Aorta (tissue), 5 donors: ENCODE data around the gene PLK3. TPM values are rescaled to one million over a fixed set of nuclear protein-coding genes. Genes with fewer than 3 reads are reported as not detected.

ENCODE experiments used
- ATAC-seq: fragments of 200-7000 bp; cut with Tn5 transposase; one replicate; pipeline ENCODE4 v1.9.1; 2022; ENCODE audit warnings: moderate library complexity; ENCODE audit not compliant: low FRiP score
- DNase-seq, 2 donors: peaks; one replicate each; pipeline ENCODE4 v3.0.0-alpha.2; 2020
- H3K27ac ChIP-seq, 2 donors: one replicate each; pipeline ENCODE4 v1.5.1; 2013; ENCODE audit warnings: low read length in 2 of 2, mild to moderate bottlenecking in 2 of 2, moderate library complexity in 2 of 2, control low read depth in 1 of 2, inconsistent platforms in 1 of 2, low read depth in 1 of 2
- H3K27me3 ChIP-seq, 2 donors: one replicate each; pipeline ENCODE4 v1.6.1; 2013; ENCODE audit warnings: control low read depth in 1 of 2, low read length in 1 of 2, mild to moderate bottlenecking in 1 of 2, moderate library complexity in 1 of 2; ENCODE audit not compliant: insufficient read depth in 2 of 2, control insufficient read depth in 1 of 2
- H3K36me3 ChIP-seq, 2 donors: one replicate each; pipeline ENCODE4 v1.6.1; 2013; ENCODE audit warnings: control low read depth in 1 of 2, low read length in 1 of 2, mild to moderate bottlenecking in 1 of 2; ENCODE audit not compliant: insufficient read depth in 2 of 2, control insufficient read depth in 1 of 2
- H3K4me1 ChIP-seq, 2 donors: one replicate each; pipeline ENCODE4 v1.6.1; 2013; ENCODE audit warnings: low read length in 2 of 2, control low read depth in 1 of 2, mild to moderate bottlenecking in 1 of 2, moderate library complexity in 1 of 2; ENCODE audit not compliant: insufficient read depth in 2 of 2, control insufficient read depth in 1 of 2
- H3K4me3 ChIP-seq, 2 donors: one replicate each; pipeline ENCODE4 v1.5.1; 2013; ENCODE audit warnings: low read length in 2 of 2, control low read depth in 1 of 2, mild to moderate bottlenecking in 1 of 2
- H3K9me3 ChIP-seq: one replicate; pipeline ENCODE4 v1.6.1; 2013; ENCODE audit warnings: mild to moderate bottlenecking, low read length; ENCODE audit not compliant: control insufficient read depth
- WGBS, 2 donors: extraction: QIAGEN DNeasy Blood & Tissue Kit; methylation state at CpG; one replicate each; pipeline ENCODE4 v1.1.7; 2013; 5-methylcytosine and 5-hydroxymethylcytosine counted together
- intact Hi-C, 2 donors: fragments of 100-400 bp; cut with DNase I; formaldehyde crosslinking; loops; one replicate each; pipeline versions ENCODE4 v1.14.2 to v1.15.0; 2022
- polyA plus RNA-seq, 2 donors: library from polyadenylated mRNA; stranded (reverse); fragments of 200-250 nt; gene quantifications; one replicate each; pipeline ENCODE4 v1.2.3, GENCODE V29; 2013
- total RNA-seq, 2 donors: library from RNA; stranded (reverse); fragmentation: NEBNext Ultra II Directional; extraction: Animal tissue kit (Norgen Biotek cat#: 25700); gene quantifications; one replicate each; pipeline ENCODE4 v1.2.1, GENCODE V29; 2021
- donor health status: healthy with polysubstance abuse.
- donor health status: Bipolar disorder and iron deficiency.
- donor health status: DM: no; HTN: no; CAD: no.
- donor health status: DM: no; HTN: no; CAD: no.
- donor health status: DM: yes; HTN: yes; CAD: no.

PLK3 gene
- total and polyA plus RNA-seq, 4 donors: 16.2 to 84.3 (median 51.0) TPM

GRCh38 chr1:44842486-44842861, 42.3 kb downstream of the PLK3 start:
- DNase-seq: no peak
- intact Hi-C loops: loop anchor here in 1 of 2 donors (5.0 kb wide), 1 partner anchor 460 kb away; no protein-coding TSS in a partner anchor
- Histone ChIP-seq H3K27me3 (no peaks in the 10 kb centered on the region), H3K4me1 (no peaks in the 10 kb centered on the region), H3K4me3 (peak overlapping the region; percentile 27 to 76), H3K27ac (no peak overlapping the region), H3K9me3 (no peaks in the 10 kb centered on the region), H3K36me3 (no peaks in the 10 kb centered on the region)
- WGBS, 2 donors: 64% methylated on average over 16 of the region's 16 CpGs
- ATAC-seq: peak; percentile 29

GRCh38 chr1:44842862-44843655, 42.9 kb downstream of the PLK3 start, which contains the start of gene PTCH2:
TSS of gene PTCH2 (minus strand) at chr1:44843253. CDS start at chr1:44842932, 321 bp downstream.
- Histone ChIP-seq H3K4me3 (peak within 1 kb of the TSS; percentile 27 to 76), H3K9me3 (no peaks in the 10 kb centered on the region), H3K36me3 (no peaks in the 10 kb centered on the region), H3K4me1 (no peaks in the 10 kb centered on the region), H3K27me3 (no peaks in the 10 kb centered on the region), H3K27ac (no peak within 1 kb of the TSS)
- intact Hi-C loops: loop anchor here in 1 of 2 donors (5.0 kb wide), 1 partner anchor 459 kb away; no protein-coding TSS in a partner anchor
- DNase-seq: peak; percentile 82 to 93
- peak; percentile 87 for ATAC-seq
- WGBS, 2 donors: 1% methylated on average over 51 to 72 of the region's 72 CpGs

GRCh38 chr1:44846985-44847384, 46.8 kb downstream of the PLK3 start:
- no peaks in the 10 kb centered on the region for H3K36me3 ChIP-seq
- 69% methylated on average over 1 of the region's 1 CpG for WGBS, 2 donors
- no peak overlapping the region for H3K27ac ChIP-seq
- no peaks in the 10 kb centered on the region for H3K4me1 ChIP-seq
- no peaks in the 10 kb centered on the region for H3K9me3 ChIP-seq
- DNase-seq (no peak), ATAC-seq (no peak)
- H3K4me3 ChIP-seq: no peak overlapping the region
- intact Hi-C loops: no loop called here
- H3K27me3 ChIP-seq: no peaks in the 10 kb centered on the region

GRCh38 chr1:44847845-44848244, 47.7 kb downstream of the PLK3 start:
- H3K27me3 ChIP-seq: no peaks in the 10 kb centered on the region
- no peak overlapping the region for H3K27ac ChIP-seq
- no peaks in the 10 kb centered on the region for H3K4me1 ChIP-seq
- intact Hi-C loops: no loop called here
- H3K36me3 ChIP-seq: no peaks in the 10 kb centered on the region
- ATAC-seq: no peak
- H3K4me3 ChIP-seq: no peak overlapping the region
- DNase-seq: no peak
- no peaks in the 10 kb centered on the region for H3K9me3 ChIP-seq
- WGBS, 2 donors: 73% methylated on average over 1 of the region's 1 CpG

GRCh38 chr1:44848456-44849181, 48.4 kb downstream of the PLK3 start:
- ATAC-seq: no peak
- intact Hi-C loops: no loop called here
- no peak for DNase-seq
- Histone ChIP-seq H3K27ac (no peak overlapping the region), H3K36me3 (no peaks in the 10 kb centered on the region), H3K4me3 (no peak overlapping the region), H3K27me3 (no peaks in the 10 kb centered on the region), H3K9me3 (no peaks in the 10 kb centered on the region), H3K4me1 (no peaks in the 10 kb centered on the region)
- 80 to 86% methylated on average over 7 of the region's 7 CpGs for WGBS, 2 donors

- H3K36me3 ChIP-seq: no peaks in the 10 kb centered on the region
- no peak overlapping the region for H3K27ac ChIP-seq
- H3K4me1 ChIP-seq: no peaks in the 10 kb centered on the region
- no peak overlapping the region for H3K4me3 ChIP-seq
- WGBS, 2 donors: 85 to 89% methylated on average over 2 of the region's 2 CpGs
- ATAC-seq: no peak
- intact Hi-C loops: no loop called here
- H3K27me3 ChIP-seq: no peaks in the 10 kb centered on the region
- DNase-seq: no peak
- H3K9me3 ChIP-seq: no peaks in the 10 kb centered on the region
These were observed 49.5 kb downstream of the PLK3 start for GRCh38 chr1:44849575-44850132.

- H3K4me3 ChIP-seq: no peak overlapping the region
- H3K4me1 ChIP-seq: no peaks in the 10 kb centered on the region
- H3K27me3 ChIP-seq: no peaks in the 10 kb centered on the region
- WGBS, 2 donors: 96 to 99% methylated on average over 1 of the region's 1 CpG
- DNase-seq: no peak
- ATAC-seq: no peak
- no peaks in the 10 kb centered on the region for H3K36me3 ChIP-seq
- no peak overlapping the region for H3K27ac ChIP-seq
- no peaks in the 10 kb centered on the region for H3K9me3 ChIP-seq
- intact Hi-C loops: no loop called here
These were observed 51.1 kb downstream of the PLK3 start for GRCh38 chr1:44851308-44851707.

GRCh38 chr1:44853201-44853600, 53.0 kb downstream of the PLK3 start:
- DNase-seq (no peak), ATAC-seq (no peak)
- WGBS, 2 donors: 97% methylated on average over 6 of the region's 6 CpGs
- no peak overlapping the region for H3K4me3 ChIP-seq
- H3K9me3 ChIP-seq: no peaks in the 10 kb centered on the region
- no peaks in the 10 kb centered on the region for H3K4me1 ChIP-seq
- intact Hi-C loops: no loop called here
- no peaks in the 10 kb centered on the region for H3K36me3 ChIP-seq
- no peak overlapping the region for H3K27ac ChIP-seq
- H3K27me3 ChIP-seq: no peaks in the 10 kb centered on the region
